GM23338 (cell line): ENCODE measurements around the gene CDK5R1. TPM values are rescaled to one million over a fixed set of nuclear protein-coding genes. Genes with fewer than 3 reads are reported as not detected.

Experiments
- ATAC-seq: fragments of 200-7000 bp; cut with Tn5 transposase; 3 replicates; pipeline ENCODE4 v1.9.1; 2020
- DNase-seq: peaks from one replicate; pipeline ENCODE4 v3.0.0-alpha.2; 2015; ENCODE audit warnings: low spot score
- H2AFZ ChIP-seq: fragments of 200-600 bp; sonication (generic); 2 replicates; pipeline ENCODE4 v1.8.0; 2016; ENCODE audit warnings: antibody characterized with exemption, mild to moderate bottlenecking, moderate library complexity
- H3F3A ChIP-seq: fragments of 200-600 bp; sonication (generic); replicated peaks from 2 replicates; pipeline ENCODE4 v1.8.0; 2017; ENCODE audit warnings: antibody characterized with exemption, mixed run types, low read depth
- H3K27ac ChIP-seq: fragments of 200-600 bp; sonication (generic); 2 replicates; pipeline ENCODE4 v1.6.1; 2016; ENCODE audit warnings: low read depth
- H3K27me3 ChIP-seq: fragments of 200-600 bp; sonication (generic); 2 replicates; pipeline ENCODE4 v1.8.0; 2016; ENCODE audit warnings: mild to moderate bottlenecking, mixed run types, moderate library complexity; ENCODE audit not compliant: insufficient read depth
- H3K36me3 ChIP-seq: fragments of 200-600 bp; sonication (generic); 2 replicates; pipeline ENCODE4 v1.8.0; 2016; ENCODE audit warnings: mild to moderate bottlenecking; ENCODE audit not compliant: insufficient read depth
- H3K4me1 ChIP-seq: fragments of 200-600 bp; sonication (generic); 2 replicates; pipeline ENCODE4 v1.8.0; 2016; ENCODE audit warnings: mild to moderate bottlenecking, moderate library complexity; ENCODE audit not compliant: insufficient read depth
- H3K4me2 ChIP-seq: fragments of 200-600 bp; sonication (generic); 2 replicates; pipeline ENCODE4 v1.7.1; 2017; ENCODE audit warnings: mixed run types
- H3K4me3 ChIP-seq: fragments of 200-600 bp; sonication (generic); 2 replicates; pipeline ENCODE4 v1.6.1; 2016; ENCODE audit warnings: mixed run types
- H3K79me2 ChIP-seq: fragments of 200-600 bp; sonication (generic); replicated peaks from 2 replicates; pipeline ENCODE4 v1.8.0; 2017; ENCODE audit warnings: mild to moderate bottlenecking; ENCODE audit not compliant: insufficient read depth
- H3K9me2 ChIP-seq: fragments of 200-600 bp; sonication (generic); 2 replicates; pipeline ENCODE4 v1.8.0; 2017; ENCODE audit not compliant: insufficient read depth
- H4K20me1 ChIP-seq: fragments of 200-600 bp; sonication (generic); replicated peaks from 2 replicates; pipeline ENCODE4 v1.8.0; 2017; ENCODE audit warnings: mild to moderate bottlenecking; ENCODE audit not compliant: insufficient read depth
- H3K27ac Mint-ChIP-seq: 2 replicates; pipeline ENCODE4 v1.8.0; 2020; ENCODE audit warnings: inconsistent platforms, mild to moderate bottlenecking, moderate library complexity, mixed read lengths
- H3K27me3 Mint-ChIP-seq: 3 replicates; pipeline ENCODE4 v1.8.0; 2022; ENCODE audit warnings: low read depth, mild to moderate bottlenecking, moderate library complexity, mixed read lengths, inconsistent platforms; ENCODE audit not compliant: insufficient read depth, poor library complexity
- H3K36me3 Mint-ChIP-seq: 3 replicates; pipeline ENCODE4 v1.8.0; 2021; ENCODE audit warnings: low read depth, mild to moderate bottlenecking, inconsistent platforms, moderate library complexity, mixed read lengths
- H3K4me1 Mint-ChIP-seq: 3 replicates; pipeline ENCODE4 v1.8.0; 2020; ENCODE audit warnings: mild to moderate bottlenecking, inconsistent platforms, mixed read lengths
- H3K4me3 Mint-ChIP-seq: 3 replicates; pipeline ENCODE4 v1.8.0; 2021; ENCODE audit warnings: moderate library complexity, mild to moderate bottlenecking, inconsistent platforms, mixed read lengths
- H3K9me3 Mint-ChIP-seq: 3 replicates; pipeline ENCODE4 v1.8.0; 2020; ENCODE audit warnings: moderate library complexity, mild to moderate bottlenecking, inconsistent platforms, mixed read lengths
- CREB1 ChIP-seq: fragments of 250-450 bp; sonication (Bioruptor Pico); IDR thresholded peaks from 2 replicates; pipeline ENCODE4 v1.5.0; 2020; ENCODE audit warnings: low read depth, mild to moderate bottlenecking, moderate library complexity
- EZH2 ChIP-seq: fragments of 200-600 bp; sonication (generic); IDR thresholded peaks from one replicate; pipeline ENCODE4 v1.8.0; 2017; ENCODE audit warnings: antibody characterized with exemption, mild to moderate bottlenecking, low read depth; ENCODE audit not compliant: unreplicated experiment
- EZH2phosphoT487 ChIP-seq: fragments of 200-600 bp; sonication (generic); IDR thresholded peaks from one replicate; pipeline ENCODE4 v1.8.1; 2018; ENCODE audit warnings: antibody characterized with exemption; ENCODE audit not compliant: unreplicated experiment
- JUNB ChIP-seq: IDR thresholded peaks from one replicate; pipeline ENCODE4 v1.6.1; 2016; ENCODE audit warnings: antibody characterized with exemption; ENCODE audit not compliant: unreplicated experiment
- NANOG ChIP-seq: IDR thresholded peaks from 2 replicates; pipeline ENCODE4 v1.6.1; 2016; ENCODE audit warnings: antibody characterized with exemption, borderline replicate concordance
- POLR2AphosphoS5 ChIP-seq: IDR thresholded peaks from 2 replicates; pipeline ENCODE4 v1.6.1; 2016; ENCODE audit warnings: antibody characterized with exemption, low read depth
- REST ChIP-seq: IDR thresholded peaks from one replicate; pipeline ENCODE4 v1.6.1; 2018; ENCODE audit warnings: antibody characterized with exemption; ENCODE audit not compliant: unreplicated experiment
- STAT1 ChIP-seq: IDR thresholded peaks from one replicate; pipeline ENCODE4 v1.6.1; 2016; ENCODE audit warnings: antibody characterized with exemption; ENCODE audit not compliant: unreplicated experiment
- ZNF114 ChIP-seq: fragments of 250-450 bp; sonication (Bioruptor Pico); IDR thresholded peaks from 2 replicates; pipeline ENCODE4 v1.5.0; 2020; ENCODE audit warnings: mild to moderate bottlenecking, moderate library complexity
- ZNF331 ChIP-seq: fragments of 250-450 bp; sonication (Bioruptor Pico); IDR thresholded peaks from 2 replicates; pipeline ENCODE4 v1.5.0; 2020; ENCODE audit warnings: low read depth, mild to moderate bottlenecking, moderate library complexity
- ZNF462 ChIP-seq: fragments of 250-450 bp; sonication (Bioruptor Pico); IDR thresholded peaks from 2 replicates; pipeline ENCODE4 v1.5.0; 2020; ENCODE audit warnings: mild to moderate bottlenecking, moderate library complexity
- polyA plus RNA-seq: library from polyadenylated mRNA; unstranded; fragments of >200 nt; fragmentation: Nextera tagmentation; extraction: Ambion mirVana; gene quantifications from 2 replicates; pipeline ENCODE4 v1.2.1, GENCODE V29; 2016
- total RNA-seq: library from RNA; depleted of rRNA; stranded (reverse); fragments of >200 nt; shearing (Covaris generic); gene quantifications from 2 replicates; pipeline ENCODE4 v1.2.3, GENCODE V29; 2014
- TF ChIP-seq, protein P1 (sequence below), 2 experiments: fragments of 200-600 bp in 1 of 2; sonication (generic) in 1 of 2; conservative IDR thresholded peaks; 2 replicates each; pipeline versions ENCODE4 v1.5.1 to v1.6.1; 2016 to 2017; ENCODE audit warnings: antibody characterized with exemption in 2 of 2, low read depth in 2 of 2, mild to moderate bottlenecking in 2 of 2, moderate library complexity in 1 of 2
- TF ChIP-seq, protein P2 (sequence below): IDR thresholded peaks from 2 replicates; pipeline ENCODE4 v1.6.1; 2016; ENCODE audit warnings: antibody characterized with exemption

Gene CDK5R1
- total and polyA plus RNA-seq, 2 experiments from 2014 or later, result 4.0 to 11.6 TPM

GRCh38 chr17:32520737-32521404, 34.1 kb downstream of the CDK5R1 start:
- Mint-ChIP-seq H3K36me3 (no peaks in the 10 kb centered on the region), H3K4me3 (no peak overlapping the region), H3K9me3 (no peaks in the 10 kb centered on the region), H3K27me3 (peaks cover 15% of the 10 kb centered on the region), H3K27ac (peak overlapping the region; percentile 14; the same call in 1 of the 2 replicates), H3K4me1 (peaks cover 66% of the 10 kb centered on the region)
- TF ChIP-seq EZH2, result no peak
- TF ChIP-seq, protein P1, sequence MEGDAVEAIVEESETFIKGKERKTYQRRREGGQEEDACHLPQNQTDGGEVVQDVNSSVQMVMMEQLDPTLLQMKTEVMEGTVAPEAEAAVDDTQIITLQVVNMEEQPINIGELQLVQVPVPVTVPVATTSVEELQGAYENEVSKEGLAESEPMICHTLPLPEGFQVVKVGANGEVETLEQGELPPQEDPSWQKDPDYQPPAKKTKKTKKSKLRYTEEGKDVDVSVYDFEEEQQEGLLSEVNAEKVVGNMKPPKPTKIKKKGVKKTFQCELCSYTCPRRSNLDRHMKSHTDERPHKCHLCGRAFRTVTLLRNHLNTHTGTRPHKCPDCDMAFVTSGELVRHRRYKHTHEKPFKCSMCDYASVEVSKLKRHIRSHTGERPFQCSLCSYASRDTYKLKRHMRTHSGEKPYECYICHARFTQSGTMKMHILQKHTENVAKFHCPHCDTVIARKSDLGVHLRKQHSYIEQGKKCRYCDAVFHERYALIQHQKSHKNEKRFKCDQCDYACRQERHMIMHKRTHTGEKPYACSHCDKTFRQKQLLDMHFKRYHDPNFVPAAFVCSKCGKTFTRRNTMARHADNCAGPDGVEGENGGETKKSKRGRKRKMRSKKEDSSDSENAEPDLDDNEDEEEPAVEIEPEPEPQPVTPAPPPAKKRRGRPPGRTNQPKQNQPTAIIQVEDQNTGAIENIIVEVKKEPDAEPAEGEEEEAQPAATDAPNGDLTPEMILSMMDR (conservative IDR thresholded peaks at IDR 0.05; ENCODE audit: low read depth in 2 of 2), result no peak
- TF ChIP-seq JUNB, result no peak
- TF ChIP-seq STAT1, result no peak
- TF ChIP-seq, protein P2, sequence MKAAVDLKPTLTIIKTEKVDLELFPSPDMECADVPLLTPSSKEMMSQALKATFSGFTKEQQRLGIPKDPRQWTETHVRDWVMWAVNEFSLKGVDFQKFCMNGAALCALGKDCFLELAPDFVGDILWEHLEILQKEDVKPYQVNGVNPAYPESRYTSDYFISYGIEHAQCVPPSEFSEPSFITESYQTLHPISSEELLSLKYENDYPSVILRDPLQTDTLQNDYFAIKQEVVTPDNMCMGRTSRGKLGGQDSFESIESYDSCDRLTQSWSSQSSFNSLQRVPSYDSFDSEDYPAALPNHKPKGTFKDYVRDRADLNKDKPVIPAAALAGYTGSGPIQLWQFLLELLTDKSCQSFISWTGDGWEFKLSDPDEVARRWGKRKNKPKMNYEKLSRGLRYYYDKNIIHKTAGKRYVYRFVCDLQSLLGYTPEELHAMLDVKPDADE, result no peak
- TF ChIP-seq REST, result no peak
- no peak for TF ChIP-seq NANOG
- no peak for TF ChIP-seq ZNF331
- no peak for TF ChIP-seq EZH2phosphoT487
- no peak for TF ChIP-seq ZNF462 (CRISPR knock-in tag)
- TF ChIP-seq ZNF114 (CRISPR knock-in tag), result no peak
- no peak for TF ChIP-seq CREB1 (CRISPR knock-in tag)
- TF ChIP-seq POLR2AphosphoS5, result no peak
- H3F3A ChIP-seq, result peaks cover 21% of the 10 kb centered on the region
- DNase-seq (peak; percentile 26), ATAC-seq (no peak)
- H3K9me2 ChIP-seq, result no peaks in the 10 kb centered on the region
- peaks cover 58% of the 10 kb centered on the region for H3K4me1 ChIP-seq
- no peak overlapping the region for H3K4me3 ChIP-seq
- no peak overlapping the region for H2AFZ ChIP-seq
- H3K79me2 ChIP-seq, result no peaks in the 10 kb centered on the region
- H3K27me3 ChIP-seq, result no peaks in the 10 kb centered on the region
- no peaks in the 10 kb centered on the region for H3K36me3 ChIP-seq
- H3K4me2 ChIP-seq, result peak overlapping the region; percentile 71
- H3K27ac ChIP-seq, result peak overlapping the region; percentile 34
- H4K20me1 ChIP-seq, result no peaks in the 10 kb centered on the region
